ENCODE measurements around the gene HACL1. TPM values are rescaled to one million over a fixed set of nuclear protein-coding genes. Genes with fewer than 3 reads are reported as not detected.

Gene HACL1
- polyA plus RNA-seq, 1 donor (not counting 4 experiments of a cell fraction or from before 2014, with no cell fraction given), result 23.1 TPM

GRCh38 chr3:15541371-15541770 is 60.0 kb downstream of the HACL1 start:
- H3K9ac ChIP-seq (ENCODE audit: control insufficient read depth, extremely low read depth, insufficient read depth, low read length), result no peak overlapping the region
- no peak overlapping the region for H3K4me2 ChIP-seq (ENCODE audit: control insufficient read depth, extremely low read depth, insufficient read depth, low read depth, low read length)
- peaks cover 4% of the 10 kb centered on the region for H3K27me3 ChIP-seq (ENCODE audit: control insufficient read depth, extremely low read depth, insufficient read depth, low read length)
- H3K27ac ChIP-seq (ENCODE audit: control insufficient read depth, insufficient read depth, low read length), result no peak overlapping the region
- DNase-seq (ENCODE audit: low read depth, low spot score), result no peak
- H4K20me1 ChIP-seq (ENCODE audit: control insufficient read depth, extremely low read depth, insufficient read depth, low read length), result no peaks in the 10 kb centered on the region
- no peaks in the 10 kb centered on the region for H3K9me3 ChIP-seq (ENCODE audit: control insufficient read depth, low read depth, low read length)
- H3K4me1 ChIP-seq (ENCODE audit: control insufficient read depth, extremely low read depth, insufficient read depth, low read length), result no peaks in the 10 kb centered on the region
- no peaks in the 10 kb centered on the region for H3K9me1 ChIP-seq (ENCODE audit: control insufficient read depth, extremely low read depth, insufficient read depth, low read length)
- TF ChIP-seq EZH2 (IDR thresholded peaks at IDR 0.05; ENCODE audit: low read length), result no peak
- TF ChIP-seq, protein P1, sequence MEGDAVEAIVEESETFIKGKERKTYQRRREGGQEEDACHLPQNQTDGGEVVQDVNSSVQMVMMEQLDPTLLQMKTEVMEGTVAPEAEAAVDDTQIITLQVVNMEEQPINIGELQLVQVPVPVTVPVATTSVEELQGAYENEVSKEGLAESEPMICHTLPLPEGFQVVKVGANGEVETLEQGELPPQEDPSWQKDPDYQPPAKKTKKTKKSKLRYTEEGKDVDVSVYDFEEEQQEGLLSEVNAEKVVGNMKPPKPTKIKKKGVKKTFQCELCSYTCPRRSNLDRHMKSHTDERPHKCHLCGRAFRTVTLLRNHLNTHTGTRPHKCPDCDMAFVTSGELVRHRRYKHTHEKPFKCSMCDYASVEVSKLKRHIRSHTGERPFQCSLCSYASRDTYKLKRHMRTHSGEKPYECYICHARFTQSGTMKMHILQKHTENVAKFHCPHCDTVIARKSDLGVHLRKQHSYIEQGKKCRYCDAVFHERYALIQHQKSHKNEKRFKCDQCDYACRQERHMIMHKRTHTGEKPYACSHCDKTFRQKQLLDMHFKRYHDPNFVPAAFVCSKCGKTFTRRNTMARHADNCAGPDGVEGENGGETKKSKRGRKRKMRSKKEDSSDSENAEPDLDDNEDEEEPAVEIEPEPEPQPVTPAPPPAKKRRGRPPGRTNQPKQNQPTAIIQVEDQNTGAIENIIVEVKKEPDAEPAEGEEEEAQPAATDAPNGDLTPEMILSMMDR (optimal IDR thresholded peaks at IDR 0.05 in 1 of 3, IDR thresholded peaks at IDR 0.05 in 1 of 3, conservative IDR thresholded peaks at IDR 0.05 in 1 of 3; ENCODE audit: extremely low read depth in 1 of 3, insufficient read depth in 2 of 3, low read length in 3 of 3), result no peak
- no peaks in the 10 kb centered on the region for H3K79me2 ChIP-seq (ENCODE audit: control insufficient read depth, insufficient read depth, low read length)
- no peak for FAIRE-seq
- no peak overlapping the region for H3K4me3 ChIP-seq (ENCODE audit: control insufficient read depth in 2 of 3, extremely low read depth in 1 of 3, insufficient read depth in 2 of 3, low read depth in 1 of 3, low read length in 3 of 3)
- dilution Hi-C loops (cut with MboI; ENCODE audit: extremely low pct_ligation_motif_present, low sequenced_read_pairs), result no loop called here
- no peaks in the 10 kb centered on the region for H3K36me3 ChIP-seq (ENCODE audit: control insufficient read depth in 2 of 2, extremely low read depth in 1 of 2, insufficient read depth in 2 of 2, low read length in 2 of 2)
- H2AFZ ChIP-seq (ENCODE audit: control insufficient read depth, low read length), result no peak overlapping the region

DNA sequence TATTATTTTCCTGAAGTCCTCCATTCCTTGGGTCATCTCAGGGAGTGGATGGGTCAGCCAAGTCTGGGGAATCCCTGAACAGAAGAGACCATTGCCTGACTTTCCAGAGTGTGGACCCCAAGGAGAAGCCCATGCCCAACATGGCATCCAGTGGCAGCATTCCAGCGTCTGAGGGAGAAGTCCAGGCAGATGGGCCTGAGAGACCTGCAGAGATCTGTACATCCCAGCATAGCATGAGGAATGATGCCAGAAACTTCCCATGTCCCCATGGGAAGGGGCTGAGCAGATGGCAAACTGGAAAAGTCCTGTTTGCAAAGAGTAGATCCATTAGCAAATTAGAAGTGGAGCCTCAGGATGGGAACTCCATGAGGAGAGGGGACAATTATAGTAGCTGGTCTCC is 62.3 kb downstream of the HACL1 start:
- Histone ChIP-seq H3K36me3 (ENCODE audit: control insufficient read depth in 2 of 2, extremely low read depth in 1 of 2, insufficient read depth in 2 of 2, low read length in 2 of 2) (no peaks in the 10 kb centered on the region), H3K4me1 (ENCODE audit: control insufficient read depth, extremely low read depth, insufficient read depth, low read length) (no peaks in the 10 kb centered on the region), H3K9me3 (ENCODE audit: control insufficient read depth, low read depth, low read length) (no peaks in the 10 kb centered on the region), H4K20me1 (ENCODE audit: control insufficient read depth, extremely low read depth, insufficient read depth, low read length) (no peaks in the 10 kb centered on the region), H3K4me3 (ENCODE audit: control insufficient read depth in 2 of 3, extremely low read depth in 1 of 3, insufficient read depth in 2 of 3, low read depth in 1 of 3, low read length in 3 of 3) (no peak overlapping the region), H3K9me1 (ENCODE audit: control insufficient read depth, extremely low read depth, insufficient read depth, low read length) (no peaks in the 10 kb centered on the region), H3K79me2 (ENCODE audit: control insufficient read depth, insufficient read depth, low read length) (no peaks in the 10 kb centered on the region), H2AFZ (ENCODE audit: control insufficient read depth, low read length) (no peak overlapping the region), H3K27ac (ENCODE audit: control insufficient read depth, insufficient read depth, low read length) (no peak overlapping the region), H3K27me3 (ENCODE audit: control insufficient read depth, extremely low read depth, insufficient read depth, low read length) (peaks cover 4% of the 10 kb centered on the region), H3K9ac (ENCODE audit: control insufficient read depth, extremely low read depth, insufficient read depth, low read length) (no peak overlapping the region), H3K4me2 (ENCODE audit: control insufficient read depth, extremely low read depth, insufficient read depth, low read depth, low read length) (no peak overlapping the region)
- FAIRE-seq (no peak), DNase-seq (ENCODE audit: low read depth, low spot score) (no peak)
- dilution Hi-C loops (cut with MboI; ENCODE audit: extremely low pct_ligation_motif_present, low sequenced_read_pairs), result no loop called here
- TF ChIP-seq EZH2 (IDR thresholded peaks at IDR 0.05; ENCODE audit: low read length), result no peak
- TF ChIP-seq, protein P1 (optimal IDR thresholded peaks at IDR 0.05 in 1 of 3, IDR thresholded peaks at IDR 0.05 in 1 of 3, conservative IDR thresholded peaks at IDR 0.05 in 1 of 3; ENCODE audit: extremely low read depth in 1 of 3, insufficient read depth in 2 of 3, low read length in 3 of 3), result no peak
